HG02943 (cell line): ENCODE results near the gene PIK3R5.
A peak's percentile ranks its signal among the peaks of the same experiment; 100 is the strongest.
"Not testable (repeated sequence)": the region's sequence is repeated elsewhere in the genome, so short reads cannot be mapped to it uniquely, and the experiment has no call there.

ENCODE experiments used
- ATAC-seq: cut with Tn5 transposase; IDR thresholded peaks from one replicate; pipeline ENCODE4 v1.9.1; 2021; ENCODE audit warnings: mild to moderate bottlenecking, low read depth, moderate library complexity; ENCODE audit not compliant: unreplicated experiment

Gene PIK3R5

GRCh38 chr17:8865811-8866210 lies 99.7 kb downstream of the PIK3R5 start:
- no peak for ATAC-seq

DNA sequence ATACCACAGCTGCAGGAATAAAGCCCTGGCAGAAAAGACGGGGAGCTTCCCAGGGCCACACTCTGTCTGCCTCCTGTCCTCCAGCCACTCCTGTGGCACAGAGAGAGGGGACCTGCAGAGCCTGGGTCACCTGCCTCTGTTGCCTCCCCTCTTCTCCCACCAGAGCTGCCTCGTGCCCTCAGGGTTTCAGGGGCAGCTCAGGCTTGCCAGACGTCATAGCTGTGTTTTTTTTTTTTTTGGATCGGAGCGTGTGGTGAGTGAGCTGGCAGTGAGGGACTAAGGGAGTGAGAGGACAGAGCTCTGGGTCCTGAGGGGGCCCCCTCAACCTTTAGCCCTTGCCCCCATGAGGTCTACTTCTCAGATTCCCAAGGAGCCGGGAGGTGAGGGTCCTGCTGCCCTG lies 100.1 kb downstream of the PIK3R5 start:
- ATAC-seq, result no peak

GRCh38 chr17:8862213-8863056 lies 103.1 kb downstream of the PIK3R5 start:
- ATAC-seq, result no peak

DNA sequence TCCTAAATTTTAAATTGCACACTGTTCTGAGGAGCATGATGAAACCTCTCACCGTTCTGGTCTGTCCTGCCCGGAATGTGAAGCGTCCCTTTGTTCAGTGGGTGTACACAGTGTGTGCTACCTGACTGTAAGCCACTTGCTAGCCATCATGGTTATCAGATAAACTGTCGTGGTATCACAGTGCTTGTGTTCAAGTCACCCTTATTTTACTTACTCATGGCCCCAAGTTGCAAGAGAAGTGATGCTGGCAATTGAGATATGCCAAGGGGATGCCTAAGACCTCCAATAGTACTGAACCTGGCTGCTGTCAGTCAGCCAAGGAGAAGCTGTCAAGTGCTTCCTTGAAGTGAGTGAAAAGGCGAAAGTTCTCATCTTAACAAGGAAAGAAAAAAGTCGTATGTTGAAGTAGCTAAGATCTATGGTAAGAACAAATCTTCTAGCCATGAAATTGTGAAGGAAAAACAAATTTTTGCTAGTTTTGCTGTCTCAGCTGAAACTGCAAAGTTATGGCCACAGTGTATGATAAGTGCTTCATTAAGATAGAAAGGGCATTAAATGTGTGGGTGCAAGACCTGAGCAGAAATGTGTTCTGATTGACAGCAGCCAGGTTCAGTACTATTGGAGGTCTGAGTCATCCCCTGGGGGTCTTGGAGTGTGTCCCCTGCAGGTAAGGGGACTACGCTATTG lies 103.9 kb downstream of the PIK3R5 start:
- ATAC-seq, result no peak

GRCh38 chr17:8859804-8860430 lies 105.6 kb downstream of the PIK3R5 start:
- no peak for ATAC-seq

DNA sequence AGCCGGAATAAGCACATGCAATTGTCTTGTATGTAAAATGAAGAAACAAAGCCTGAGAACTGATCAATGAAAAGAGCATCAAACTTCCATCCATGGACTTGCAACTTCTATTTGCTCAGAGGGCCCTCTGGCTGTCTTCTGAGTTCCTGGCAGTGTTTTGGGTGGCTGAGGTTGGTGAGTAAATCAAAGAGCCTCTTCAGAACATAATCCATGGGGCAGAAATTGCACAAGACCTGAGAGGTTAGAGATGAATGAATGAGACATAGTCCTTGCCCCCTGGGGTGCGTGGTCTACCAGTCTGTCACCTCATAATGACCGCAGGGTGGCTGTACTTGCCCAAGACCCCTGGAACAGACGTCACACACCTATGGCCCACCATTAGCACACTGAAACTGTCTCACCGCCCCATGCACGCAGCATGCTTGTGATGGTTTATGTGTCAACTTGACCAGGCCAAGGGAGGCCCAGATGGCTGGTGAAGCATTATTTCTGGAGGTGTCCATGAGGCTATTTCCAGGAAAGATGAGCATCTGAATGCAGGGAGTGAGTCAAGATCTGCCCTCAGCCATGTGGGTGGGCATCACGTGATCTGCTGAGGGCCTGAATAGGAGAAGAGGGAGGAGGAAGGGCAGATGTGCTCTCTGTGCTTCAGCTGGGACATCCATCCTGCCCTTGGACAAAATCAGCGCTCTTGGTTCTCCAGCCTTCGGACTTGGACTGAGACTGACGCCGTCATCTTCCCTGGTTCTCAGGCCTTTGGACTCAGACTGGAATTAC lies 106.3 kb downstream of the PIK3R5 start:
- ATAC-seq, result no peak

DNA sequence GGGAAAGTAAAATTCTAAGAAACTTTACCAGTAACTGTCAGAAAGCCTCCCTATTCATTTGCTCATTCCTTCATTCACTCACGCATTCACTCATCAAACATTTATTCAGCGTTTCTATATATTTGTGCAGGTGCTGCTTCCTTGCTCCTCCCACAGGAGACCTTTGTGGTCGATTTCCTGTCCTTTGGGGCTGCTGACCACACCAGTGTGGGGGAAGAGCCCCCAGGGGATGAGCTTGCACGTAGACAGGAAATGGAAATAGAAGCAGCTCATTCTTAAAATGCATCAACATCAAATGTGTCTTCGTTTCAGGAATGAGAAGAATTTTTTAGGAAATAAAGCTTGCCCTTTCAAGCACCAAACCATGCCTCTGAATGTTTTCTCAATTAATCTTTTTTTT lies 107.6 kb downstream of the PIK3R5 start:
- peak; percentile 41 for ATAC-seq

- no peak for ATAC-seq
Observed at GRCh38 chr17:8856869-8857575, 108.5 kb downstream of the PIK3R5 start.

- not testable (repeated sequence) for ATAC-seq
Observed at GRCh38 chr17:8856205-8856603, 109.3 kb downstream of the PIK3R5 start.

- no peak for ATAC-seq
Observed at GRCh38 chr17:8855477-8856204, 109.9 kb downstream of the PIK3R5 start.

- ATAC-seq, result no peak
Observed at GRCh38 chr17:8851600-8851999, 113.9 kb downstream of the PIK3R5 start.

DNA sequence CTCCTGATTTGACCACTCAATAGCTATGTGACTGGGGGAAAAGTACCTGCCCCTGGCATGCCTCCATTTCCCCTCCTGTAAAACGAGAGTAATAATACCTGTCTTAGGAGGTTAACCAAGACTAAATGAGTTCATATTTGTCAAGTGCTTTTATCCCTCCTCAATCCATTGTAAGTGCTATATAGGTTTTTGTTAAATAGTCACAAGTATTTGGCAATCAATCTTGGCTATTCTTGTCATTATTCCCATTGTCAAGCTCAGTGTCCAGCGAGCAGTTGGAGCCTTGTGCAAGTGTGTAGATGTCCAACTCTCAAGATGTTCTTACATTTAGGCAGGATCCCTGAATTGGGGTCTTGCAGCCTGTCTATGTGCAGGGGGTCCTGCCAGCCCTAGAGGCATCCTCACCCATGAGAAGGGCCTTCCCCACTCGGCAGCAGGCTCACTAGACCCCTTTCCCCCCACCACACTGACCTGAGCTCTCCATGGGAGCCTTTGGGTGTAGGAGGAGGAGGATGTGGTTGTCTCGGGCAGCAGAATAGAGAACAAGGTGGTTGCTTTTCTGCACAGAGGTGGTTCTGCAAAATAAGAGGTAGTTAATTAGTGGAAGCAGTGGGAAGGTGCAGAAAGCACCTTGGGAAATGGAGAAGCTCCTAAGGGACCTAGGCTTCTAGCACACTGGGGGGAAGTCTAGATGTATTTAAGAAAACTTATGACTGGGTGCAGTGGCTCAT lies 116.0 kb downstream of the PIK3R5 start:
- ATAC-seq, result no peak

GRCh38 chr17:8847891-8848290 lies 117.6 kb downstream of the PIK3R5 start:
- no peak for ATAC-seq

DNA sequence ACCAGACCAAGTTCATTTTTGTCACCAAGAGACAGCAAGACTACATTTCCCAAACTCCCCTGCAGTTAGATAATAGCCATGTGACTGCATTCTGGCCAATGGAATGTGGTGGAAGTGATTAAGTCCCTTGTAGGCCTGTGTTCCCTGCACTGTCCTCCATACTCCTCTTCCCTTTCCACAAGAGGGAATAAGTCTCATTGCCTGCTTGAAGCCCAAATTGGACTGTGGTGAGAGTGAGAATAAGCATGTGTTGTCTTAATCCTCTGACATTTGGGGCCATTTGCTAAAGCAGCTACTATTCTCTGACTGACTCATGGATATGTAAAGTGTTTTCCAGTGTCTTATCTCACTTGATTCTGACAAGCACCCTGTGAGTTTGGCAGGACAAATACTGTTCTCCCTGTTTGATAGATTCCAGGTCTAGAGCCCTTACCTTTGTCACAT lies 118.7 kb downstream of the PIK3R5 start:
- ATAC-seq, result no peak

GRCh38 chr17:8844229-8845218 lies 121.0 kb downstream of the PIK3R5 start:
- ATAC-seq, result no peak

GRCh38 chr17:8843344-8843743 lies 122.2 kb downstream of the PIK3R5 start:
- ATAC-seq, result no peak

DNA sequence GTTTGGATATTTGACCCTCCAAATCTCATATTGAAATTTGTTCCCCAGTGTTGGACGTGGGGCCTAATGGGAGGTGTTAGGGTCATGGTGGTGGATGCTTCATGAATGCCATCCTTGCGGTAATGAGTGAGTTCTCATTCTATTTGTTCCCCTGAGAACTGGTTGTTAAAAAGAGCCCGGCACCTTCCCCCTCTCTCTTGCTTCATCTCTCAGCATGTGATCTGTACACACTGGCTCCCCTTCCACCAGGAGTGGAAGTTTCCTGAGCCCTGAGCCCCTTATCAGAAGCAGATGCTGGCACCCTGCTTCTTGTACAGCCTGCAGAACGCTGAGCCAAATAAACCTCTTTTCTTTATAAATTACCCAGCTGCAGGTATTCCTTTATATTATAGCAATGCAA lies 123.7 kb downstream of the PIK3R5 start:
- no peak for ATAC-seq
